ENCODE measurements around the gene DRC3.

DNA sequence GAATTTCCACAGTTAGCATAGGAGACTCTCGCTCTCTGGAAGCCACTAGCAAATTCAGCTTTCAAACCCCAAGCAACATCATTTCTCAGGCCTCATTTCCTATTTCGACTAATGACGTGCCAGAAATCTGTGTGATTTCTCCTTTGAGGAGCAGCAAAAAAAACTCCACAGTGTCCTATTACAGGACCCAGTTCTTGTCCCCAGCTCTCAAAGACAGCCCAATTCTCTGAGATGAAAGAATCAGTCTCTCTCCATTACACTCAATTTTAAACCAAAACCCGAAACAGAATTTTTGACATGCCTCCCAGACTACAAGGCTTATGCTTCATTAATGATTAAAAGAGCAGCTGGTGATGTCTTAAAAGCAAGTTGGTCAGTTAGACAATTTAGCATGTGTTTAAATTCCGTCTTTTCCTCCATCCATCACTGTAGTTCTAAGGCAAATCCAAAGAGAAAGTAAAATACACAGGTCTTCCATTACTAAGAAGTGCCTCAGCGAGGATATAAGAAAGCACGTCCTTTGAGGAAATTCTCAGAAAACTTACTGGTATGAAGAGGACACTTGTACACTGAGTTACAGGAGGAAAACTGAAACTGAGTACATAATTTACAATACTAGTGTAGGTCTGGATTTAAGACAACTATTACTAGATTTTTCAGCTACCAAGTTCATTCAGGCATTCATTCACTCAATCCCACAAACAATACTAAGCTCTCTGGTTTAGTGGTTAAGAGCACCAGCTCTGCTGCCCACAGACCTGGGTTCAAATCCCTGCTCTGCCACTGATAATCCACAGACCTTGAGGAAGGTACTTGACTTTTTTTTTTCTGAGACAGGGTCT is 12.9 kb upstream of the DRC3 start:
- no peak for TF ChIP-seq CTCF (IDR thresholded peaks at IDR 0.05)
- TF ChIP-seq POLR2A (IDR thresholded peaks at IDR 0.05; ENCODE audit: low read depth): no peak
- TF ChIP-seq POLR2AphosphoS5 (IDR thresholded peaks at IDR 0.05): no peak

All from esophagus muscularis mucosa (tissue), 3 donors.